Subcutaneous adipose tissue (tissue), 4 donors: ENCODE results near the gene TP53RK. TPM values are rescaled to one million over a fixed set of nuclear protein-coding genes. Genes with fewer than 3 reads are reported as not detected.

Source experiments
- CTCF ChIP-seq: fragments of 450-650 bp; IDR thresholded peaks from one replicate; pipeline ENCODE4 v1.5.1; 2016; ENCODE audit warnings: low read depth, mild to moderate bottlenecking, control low read depth, antibody characterized with exemption, moderate library complexity
- total RNA-seq, 4 donors: library from RNA; depleted of rRNA; stranded (reverse); fragments of >200 nt; gene quantifications; one replicate each; pipeline ENCODE4 v1.1.0, GENCODE V29; 2016

TP53RK gene
- total RNA-seq, 4 donors from 2014 or later: 9.5 to 20.1 (median 13.2) TPM

GRCh38 chr20:46672543-46673148 is 16.6 kb downstream of the TP53RK start:
- no peak for TF ChIP-seq CTCF

GRCh38 chr20:46671866-46672542 is 17.2 kb downstream of the TP53RK start:
- TF ChIP-seq CTCF: no peak

GRCh38 chr20:46670585-46671584 is 18.4 kb downstream of the TP53RK start:
- TF ChIP-seq CTCF: no peak

GRCh38 chr20:46670228-46670584 is 19.0 kb downstream of the TP53RK start:
- no peak for TF ChIP-seq CTCF

GRCh38 chr20:46666818-46667515 is 22.3 kb downstream of the TP53RK start:
- no peak for TF ChIP-seq CTCF

- TF ChIP-seq CTCF: no peak
These were observed 22.9 kb downstream of the TP53RK start for GRCh38 chr20:46666306-46666705.

- TF ChIP-seq CTCF: no peak
These were observed 23.6 kb downstream of the TP53RK start for GRCh38 chr20:46665602-46666001.
